ENCODE measurements around the gene RASL11B.

DNA sequence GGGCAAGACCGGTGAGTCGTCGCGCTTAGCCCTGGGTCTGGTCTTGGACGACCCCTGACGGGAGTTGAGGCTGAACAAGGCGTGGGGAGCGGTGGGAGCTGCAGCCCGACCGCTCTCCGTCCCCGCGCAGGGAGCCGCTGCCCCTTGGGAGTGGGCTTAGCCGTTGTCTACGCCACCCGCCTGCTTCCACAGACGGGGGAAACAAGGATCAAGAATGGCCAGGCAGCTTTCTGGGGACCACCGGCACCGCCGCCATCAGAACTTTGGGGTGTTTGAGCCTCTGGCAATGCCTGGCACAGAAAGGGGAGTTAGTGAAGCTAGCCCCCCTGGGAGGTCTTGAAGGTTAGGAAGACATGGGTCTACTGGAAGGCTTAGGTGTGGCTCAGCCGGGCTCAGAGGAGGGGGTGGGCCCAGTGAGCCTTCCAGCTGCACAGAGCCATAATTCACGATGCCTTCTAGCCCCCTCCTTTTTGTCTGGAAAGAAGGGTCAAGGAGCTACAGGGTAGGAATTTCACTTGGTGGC lies 583 bp downstream of the RASL11B start:
- TF ChIP-seq, protein P1, sequence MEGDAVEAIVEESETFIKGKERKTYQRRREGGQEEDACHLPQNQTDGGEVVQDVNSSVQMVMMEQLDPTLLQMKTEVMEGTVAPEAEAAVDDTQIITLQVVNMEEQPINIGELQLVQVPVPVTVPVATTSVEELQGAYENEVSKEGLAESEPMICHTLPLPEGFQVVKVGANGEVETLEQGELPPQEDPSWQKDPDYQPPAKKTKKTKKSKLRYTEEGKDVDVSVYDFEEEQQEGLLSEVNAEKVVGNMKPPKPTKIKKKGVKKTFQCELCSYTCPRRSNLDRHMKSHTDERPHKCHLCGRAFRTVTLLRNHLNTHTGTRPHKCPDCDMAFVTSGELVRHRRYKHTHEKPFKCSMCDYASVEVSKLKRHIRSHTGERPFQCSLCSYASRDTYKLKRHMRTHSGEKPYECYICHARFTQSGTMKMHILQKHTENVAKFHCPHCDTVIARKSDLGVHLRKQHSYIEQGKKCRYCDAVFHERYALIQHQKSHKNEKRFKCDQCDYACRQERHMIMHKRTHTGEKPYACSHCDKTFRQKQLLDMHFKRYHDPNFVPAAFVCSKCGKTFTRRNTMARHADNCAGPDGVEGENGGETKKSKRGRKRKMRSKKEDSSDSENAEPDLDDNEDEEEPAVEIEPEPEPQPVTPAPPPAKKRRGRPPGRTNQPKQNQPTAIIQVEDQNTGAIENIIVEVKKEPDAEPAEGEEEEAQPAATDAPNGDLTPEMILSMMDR (IDR thresholded peaks at IDR 0.05) = no peak
- TF ChIP-seq POLR2A (IDR thresholded peaks at IDR 0.05) = no peak
